CD14-positive monocyte (primary cell): Measurements from ENCODE around the gene POSTN. TPM values are rescaled to one million over a fixed set of nuclear protein-coding genes. Genes with fewer than 3 reads are reported as not detected.

Experiments
- DNase-seq, 3 donors: peaks; one replicate each; pipeline ENCODE4 v3.0.0-alpha.2; 2011 to 2022
- H2AFZ ChIP-seq: 2 replicates; pipeline ENCODE4 v1.6.0; 2012; ENCODE audit warnings: mild to moderate bottlenecking, low read depth, low read length, inconsistent platforms; ENCODE audit not compliant: insufficient read depth, poor library complexity, severe bottlenecking
- H3K27ac ChIP-seq, 2 donors: 1 replicate in 1 of 2; 2 replicates in 1 of 2; pipeline ENCODE4 v1.5.1; 2012 to 2013; ENCODE audit warnings: low read length in 2 of 2, control low read depth in 1 of 2, inconsistent platforms in 1 of 2, low read depth in 1 of 2, mild to moderate bottlenecking in 1 of 2
- H3K27me3 ChIP-seq, 2 donors: one replicate each; pipeline versions ENCODE4 v1.6.0 to v1.6.1; 2011 to 2013; ENCODE audit warnings: low read length in 2 of 2; ENCODE audit not compliant: control insufficient read depth in 2 of 2, insufficient read depth in 2 of 2
- H3K36me3 ChIP-seq, 2 donors: replicated peaks in 1 of 2; 1 replicate in 1 of 2; 2 replicates in 1 of 2; pipeline versions ENCODE4 v1.5.1 to v1.6.1; 2012 to 2013; ENCODE audit warnings: low read length in 2 of 2, control low read depth in 1 of 2, inconsistent platforms in 1 of 2, mild to moderate bottlenecking in 1 of 2; ENCODE audit not compliant: insufficient read depth in 2 of 2, control insufficient read depth in 1 of 2
- H3K4me1 ChIP-seq, 2 donors: 1 replicate in 1 of 2; 2 replicates in 1 of 2; pipeline versions ENCODE4 v1.5.1 to v1.6.1; 2012 to 2013; ENCODE audit warnings: low read length in 2 of 2, control low read depth in 1 of 2, inconsistent platforms in 1 of 2, mild to moderate bottlenecking in 1 of 2, moderate library complexity in 1 of 2; ENCODE audit not compliant: insufficient read depth in 2 of 2, control insufficient read depth in 1 of 2
- H3K4me2 ChIP-seq: replicated peaks from 2 replicates; pipeline ENCODE3; 2012; ENCODE audit warnings: low read length, moderate library complexity, mild to moderate bottlenecking; ENCODE audit not compliant: poor library complexity, severe bottlenecking; ENCODE audit errors: extremely low read depth
- H3K4me3 ChIP-seq, 3 experiments: fragments of 200-600 bp in 1 of 3; sonication (generic) in 1 of 3; replicated peaks in 1 of 3; 1 replicate in 2 of 3; 2 replicates in 1 of 3; pipeline ENCODE4 v1.5.1; 2011 to 2013; ENCODE audit warnings: low read length in 3 of 3, mild to moderate bottlenecking in 3 of 3, control low read depth in 2 of 3, low read depth in 2 of 3, inconsistent platforms in 1 of 3, moderate library complexity in 1 of 3
- H3K79me2 ChIP-seq: 2 replicates; pipeline ENCODE4 v1.6.0; 2012; ENCODE audit warnings: mild to moderate bottlenecking, control low read depth, inconsistent platforms, low read length, moderate library complexity; ENCODE audit not compliant: insufficient read depth
- H3K9ac ChIP-seq: 2 replicates; pipeline ENCODE4 v1.6.0; 2017; ENCODE audit warnings: low read length, mild to moderate bottlenecking; ENCODE audit not compliant: insufficient read depth, poor library complexity, severe bottlenecking
- H3K9me3 ChIP-seq, 2 donors: replicated peaks in 1 of 2; 1 replicate in 1 of 2; 2 replicates in 1 of 2; pipeline versions ENCODE4 v1.5.1 to v1.6.1; 2012 to 2013; ENCODE audit warnings: low read length in 2 of 2, control low read depth in 1 of 2; ENCODE audit not compliant: control insufficient read depth in 1 of 2, insufficient read depth in 1 of 2
- H4K20me1 ChIP-seq: 2 replicates; pipeline ENCODE4 v1.6.0; 2012; ENCODE audit warnings: mild to moderate bottlenecking, low read length, control low read depth, moderate library complexity; ENCODE audit not compliant: insufficient read depth
- H3K27ac Mint-ChIP-seq, 7 donors: one replicate each; pipeline ENCODE4 v1.8.0; 2020; ENCODE audit warnings: mild to moderate bottlenecking in 7 of 7, mixed read lengths in 7 of 7, moderate library complexity in 6 of 7, inconsistent platforms in 2 of 7
- H3K27me3 Mint-ChIP-seq, 3 donors: one replicate each; pipeline ENCODE4 v1.8.0; 2021 to 2022; ENCODE audit warnings: low read depth in 3 of 3, mild to moderate bottlenecking in 3 of 3, mixed read lengths in 3 of 3, moderate library complexity in 3 of 3, inconsistent platforms in 1 of 3
- H3K36me3 Mint-ChIP-seq, 2 donors: one replicate each; pipeline ENCODE4 v1.8.0; 2020; ENCODE audit warnings: mixed read lengths in 2 of 2, inconsistent platforms in 1 of 2, mild to moderate bottlenecking in 1 of 2
- H3K4me1 Mint-ChIP-seq: one replicate; pipeline ENCODE4 v1.8.0; 2020; ENCODE audit warnings: mild to moderate bottlenecking, mixed read lengths
- H3K4me3 Mint-ChIP-seq, 2 donors: one replicate each; pipeline ENCODE4 v1.8.0; 2020; ENCODE audit warnings: mild to moderate bottlenecking in 2 of 2, mixed read lengths in 2 of 2, moderate library complexity in 1 of 2
- H3K9me3 Mint-ChIP-seq, 7 donors: one replicate each; pipeline ENCODE4 v1.8.0; 2020 to 2022; ENCODE audit warnings: mixed read lengths in 7 of 7, mild to moderate bottlenecking in 6 of 7, moderate library complexity in 6 of 7, inconsistent platforms in 2 of 7
- WGBS: methylation state at CpG from one replicate; pipeline ENCODE4 v1.1.5; 2013; ENCODE audit warnings: missing lambda C conversion rate; ENCODE audit not compliant: insufficient coverage; 5-methylcytosine and 5-hydroxymethylcytosine counted together
- intact Hi-C, 2 donors: fragments of 100-400 bp; cut with micrococcal nuclease; formaldehyde crosslinking; loops; one replicate each; pipeline versions ENCODE4 v1.15.0 to v1.15.1; 2023
- polyA plus RNA-seq, 3 donors: library from polyadenylated mRNA; depleted of rRNA in 1 of 3; unstranded in 2 of 3; stranded (reverse) in 1 of 3; fragments of 300-500 nt in 2 of 3; fragments of >200 nt in 1 of 3; fragmentation: Illumina TruSeq in 2 of 3; gene quantifications; 1 replicate in 2 of 3; 2 replicates in 1 of 3; pipeline ENCODE4 v1.2.3, GENCODE V29; 2012 to 2021
- TF ChIP-seq, protein P1 (sequence below): fragments of 200-600 bp; IDR thresholded peaks from one replicate; pipeline ENCODE4 v1.8.0; 2022; ENCODE audit warnings: antibody characterized with exemption, mild to moderate bottlenecking

POSTN gene
- polyA plus RNA-seq, 3 donors, result not detected

GRCh38 chr13:37515226-37515625 lies 83.3 kb downstream of the POSTN start:
- no peak overlapping the region for H3K9ac ChIP-seq
- no peak overlapping the region for H3K4me3 ChIP-seq
- no peak for DNase-seq
- H3K27me3 ChIP-seq, result no peaks in the 10 kb centered on the region
- H3K27ac Mint-ChIP-seq, result no peak overlapping the region
- H3K4me1 ChIP-seq, result no peaks in the 10 kb centered on the region
- peaks cover 0 to 7% (median 0%) of the 10 kb centered on the region in 7 donors for H3K9me3 Mint-ChIP-seq
- H3K4me3 Mint-ChIP-seq, result no peak overlapping the region
- H3K36me3 Mint-ChIP-seq, result no peaks in the 10 kb centered on the region
- H3K27me3 Mint-ChIP-seq, result no peaks in the 10 kb centered on the region
- H3K4me1 Mint-ChIP-seq, result no peaks in the 10 kb centered on the region
- intact Hi-C loops, result no loop called here
- no peaks in the 10 kb centered on the region for H3K79me2 ChIP-seq
- no peaks in the 10 kb centered on the region for H3K9me3 ChIP-seq
- H3K27ac ChIP-seq, result no peak overlapping the region
- no peak overlapping the region for H2AFZ ChIP-seq
- H4K20me1 ChIP-seq, result no peaks in the 10 kb centered on the region
- H3K36me3 ChIP-seq, result no peaks in the 10 kb centered on the region
- H3K4me2 ChIP-seq, result no peak overlapping the region
- no CpG with 5 or more reads among the region's 1 CpG for WGBS
- TF ChIP-seq, protein P1, sequence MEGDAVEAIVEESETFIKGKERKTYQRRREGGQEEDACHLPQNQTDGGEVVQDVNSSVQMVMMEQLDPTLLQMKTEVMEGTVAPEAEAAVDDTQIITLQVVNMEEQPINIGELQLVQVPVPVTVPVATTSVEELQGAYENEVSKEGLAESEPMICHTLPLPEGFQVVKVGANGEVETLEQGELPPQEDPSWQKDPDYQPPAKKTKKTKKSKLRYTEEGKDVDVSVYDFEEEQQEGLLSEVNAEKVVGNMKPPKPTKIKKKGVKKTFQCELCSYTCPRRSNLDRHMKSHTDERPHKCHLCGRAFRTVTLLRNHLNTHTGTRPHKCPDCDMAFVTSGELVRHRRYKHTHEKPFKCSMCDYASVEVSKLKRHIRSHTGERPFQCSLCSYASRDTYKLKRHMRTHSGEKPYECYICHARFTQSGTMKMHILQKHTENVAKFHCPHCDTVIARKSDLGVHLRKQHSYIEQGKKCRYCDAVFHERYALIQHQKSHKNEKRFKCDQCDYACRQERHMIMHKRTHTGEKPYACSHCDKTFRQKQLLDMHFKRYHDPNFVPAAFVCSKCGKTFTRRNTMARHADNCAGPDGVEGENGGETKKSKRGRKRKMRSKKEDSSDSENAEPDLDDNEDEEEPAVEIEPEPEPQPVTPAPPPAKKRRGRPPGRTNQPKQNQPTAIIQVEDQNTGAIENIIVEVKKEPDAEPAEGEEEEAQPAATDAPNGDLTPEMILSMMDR, result no peak
